Transverse colon (tissue), 4 donors: ENCODE measurements around the gene NPHP3.

ENCODE experiments used
- CTCF ChIP-seq, 5 experiments: fragments of 200-600 bp in 3 of 5; fragments of 450-650 bp in 2 of 5; sonication (generic) in 3 of 5; IDR thresholded peaks; 1 replicate in 2 of 5; 2 replicates in 3 of 5; pipeline ENCODE4 v1.5.1; 2016 to 2017; ENCODE audit warnings: antibody characterized with exemption in 5 of 5, inconsistent platforms in 3 of 5, mild to moderate bottlenecking in 2 of 5, moderate library complexity in 1 of 5
- EP300 ChIP-seq: sonication (generic); formaldehyde crosslinking; IDR thresholded peaks from one replicate; pipeline ENCODE4 v1.6.1; 2017; ENCODE audit warnings: antibody characterized with exemption, low read depth
- POLR2AphosphoS5 ChIP-seq, 3 donors: sonication (generic); formaldehyde crosslinking; IDR thresholded peaks; one replicate each; pipeline ENCODE4 v1.6.1; 2016; ENCODE audit warnings: antibody characterized with exemption in 3 of 3

DNA sequence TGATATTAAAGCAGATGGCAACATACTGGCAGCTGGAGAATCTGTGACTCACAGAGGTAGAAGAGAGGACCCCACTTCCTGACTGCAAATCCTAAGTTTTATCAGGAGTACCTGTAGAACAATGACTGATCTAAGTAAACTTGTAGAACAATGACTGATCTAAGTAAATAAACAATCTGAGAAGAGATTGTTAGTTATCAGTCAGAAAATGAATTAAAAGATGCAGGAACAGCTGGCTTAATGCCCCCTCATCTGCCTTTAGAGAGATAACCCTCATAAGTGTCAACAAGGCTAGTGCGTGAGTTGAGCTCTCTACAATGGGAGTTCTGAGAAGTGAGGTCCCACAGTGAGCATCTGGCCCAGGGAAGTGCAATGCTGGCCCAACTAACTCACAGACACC lies 77.2 kb downstream of the NPHP3 start:
- TF ChIP-seq POLR2AphosphoS5 (IDR thresholded peaks at IDR 0.05): no peak
- no peak for TF ChIP-seq EP300
- TF ChIP-seq CTCF (IDR thresholded peaks at IDR 0.05): no peak
